Adrenal gland (tissue), 5 donors: ENCODE results near the gene RIMBP2.

Experiments used
- CTCF ChIP-seq, 6 experiments: fragments of 450-650 bp in 4 of 6; fragments of 200-600 bp in 2 of 6; sonication (generic) in 1 of 6; IDR thresholded peaks; 1 replicate in 5 of 6; 2 replicates in 1 of 6; pipeline versions ENCODE4 v1.5.1 to v1.8.0; 2016 to 2021; ENCODE audit warnings: antibody characterized with exemption in 6 of 6, mild to moderate bottlenecking in 2 of 6, moderate library complexity in 1 of 6
- POLR2A ChIP-seq, 2 donors: fragments of 450-650 bp; IDR thresholded peaks; one replicate each; pipeline ENCODE4 v1.6.1; 2017; ENCODE audit warnings: antibody characterized with exemption in 2 of 2, mild to moderate bottlenecking in 2 of 2, moderate library complexity in 1 of 2
- donor health status: DM: no; HTN: no; CAD: no.

- no peak for TF ChIP-seq CTCF (IDR thresholded peaks at IDR 0.05)
- TF ChIP-seq POLR2A (IDR thresholded peaks at IDR 0.05) = no peak
These were observed 231.9 kb downstream of the RIMBP2 start for GRCh38 chr12:130484221-130484620.
